SHP77 treated with DMSO at 0.1 percent for 48 hours (cell line): ENCODE results near the gene FRMD3.

Experiments used
- DNase-seq: peaks from one replicate; lab custom pipeline; 2025; lab: John Stamatoyannopoulos, UW

Gene FRMD3

DNA sequence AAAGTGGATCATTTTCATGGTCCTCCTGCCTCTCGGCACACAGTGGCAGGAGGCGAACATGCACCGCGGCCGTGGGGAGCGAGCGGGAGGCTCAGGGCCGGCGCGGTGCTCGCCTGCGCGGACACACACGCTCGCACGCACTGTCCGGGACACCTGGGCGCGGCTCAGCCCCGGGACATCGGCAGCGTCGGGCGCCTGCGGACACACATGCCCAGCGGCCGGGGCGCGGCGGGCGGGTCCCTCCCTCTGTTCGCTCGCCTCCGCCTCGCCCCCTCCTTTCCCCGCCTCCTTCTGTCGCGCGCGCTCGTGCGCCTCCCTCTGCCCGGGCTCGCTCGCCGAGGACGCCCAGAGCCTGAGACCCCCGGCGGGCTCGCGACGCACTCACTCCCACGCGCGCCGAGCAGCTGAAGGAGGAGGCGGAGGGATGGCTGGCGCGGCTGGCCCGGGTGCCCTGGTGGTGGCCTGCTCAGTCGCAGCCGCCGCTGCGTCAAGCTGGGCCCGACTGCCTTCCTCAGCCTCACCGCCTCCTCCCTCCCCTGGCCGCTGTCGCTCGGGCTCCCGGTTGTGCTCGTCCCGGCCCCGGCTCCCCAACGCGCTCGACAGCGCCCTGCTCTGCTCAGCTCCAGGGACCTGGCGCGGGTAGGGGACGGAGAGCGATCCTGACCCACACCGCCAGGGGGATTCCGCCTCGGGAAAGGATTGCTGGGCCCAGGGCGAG, at the start of gene FRMD3:
TSS of gene FRMD3 (minus strand) at position 230 of the 718 bp plus-strand sequence. CDS start at position 60, 170 bp downstream.
- no peak for DNase-seq

GRCh38 chr9:83584995-83585394, 46.8 kb upstream of the FRMD3 start:
- DNase-seq, result no peak

DNA sequence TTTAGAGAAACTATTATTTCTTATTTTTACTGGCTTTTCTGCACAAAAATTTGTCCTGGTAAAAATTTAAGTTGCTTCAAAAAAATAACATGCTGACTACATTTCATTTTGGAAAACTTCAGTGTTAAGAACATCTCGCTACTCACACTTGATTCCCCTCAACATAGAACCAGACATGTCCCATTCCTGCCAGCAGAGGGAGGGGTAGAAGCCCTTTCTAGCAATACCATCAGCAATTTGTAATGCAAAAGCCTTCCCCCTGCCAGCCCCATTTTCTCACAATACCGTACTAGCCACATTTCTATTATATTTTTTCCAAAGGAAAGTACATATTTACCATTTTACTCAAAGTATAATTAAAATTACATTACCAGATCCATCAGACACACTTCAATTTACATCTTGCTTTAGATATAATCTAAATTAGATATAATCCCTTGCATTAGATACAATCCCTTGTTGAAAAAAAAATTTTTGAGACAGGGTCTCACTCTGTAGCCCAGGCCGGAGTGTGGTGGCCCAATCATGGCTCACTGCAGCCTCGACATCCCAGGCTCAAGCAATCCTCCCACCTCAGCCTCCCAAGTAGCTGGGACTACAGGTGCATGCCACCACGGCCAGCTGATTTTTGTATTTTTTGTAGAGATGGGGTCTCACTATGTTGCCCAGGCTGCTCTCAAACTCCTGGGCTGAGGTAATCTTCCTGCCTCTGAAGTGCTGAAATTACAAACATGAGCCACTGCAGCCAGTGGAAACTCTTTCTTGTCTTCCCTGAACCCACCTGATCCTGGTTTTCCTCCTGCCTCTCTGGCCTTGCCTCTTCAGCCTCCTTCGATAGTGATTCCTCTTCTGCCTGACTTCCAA, 45.2 kb upstream of the FRMD3 start:
- DNase-seq, result no peak

GRCh38 chr9:83582029-83582428, 43.8 kb upstream of the FRMD3 start:
- no peak for DNase-seq

GRCh38 chr9:83574482-83574881, 36.3 kb upstream of the FRMD3 start:
- DNase-seq, result no peak

- DNase-seq, result no peak
These were observed 34.3 kb upstream of the FRMD3 start for GRCh38 chr9:83572524-83572923.

DNA sequence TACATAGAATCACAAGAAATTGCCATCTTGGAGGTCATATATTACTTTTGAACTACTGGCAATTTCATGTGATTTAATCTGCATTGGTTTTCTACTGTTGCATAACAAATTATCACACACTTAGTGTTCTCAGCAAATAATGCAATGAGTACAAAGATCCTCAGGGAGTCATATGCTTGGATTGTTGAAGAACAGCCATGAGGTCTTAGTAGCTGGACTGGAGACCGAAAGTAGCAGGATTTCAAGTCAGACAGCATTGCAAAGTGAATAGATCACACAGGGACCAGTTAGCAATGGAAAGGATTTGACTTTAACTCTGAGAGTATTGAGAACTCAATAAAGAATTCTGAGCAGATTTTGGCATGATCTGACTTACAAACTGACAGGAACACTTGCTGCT, 32.2 kb upstream of the FRMD3 start:
- DNase-seq, result no peak

DNA sequence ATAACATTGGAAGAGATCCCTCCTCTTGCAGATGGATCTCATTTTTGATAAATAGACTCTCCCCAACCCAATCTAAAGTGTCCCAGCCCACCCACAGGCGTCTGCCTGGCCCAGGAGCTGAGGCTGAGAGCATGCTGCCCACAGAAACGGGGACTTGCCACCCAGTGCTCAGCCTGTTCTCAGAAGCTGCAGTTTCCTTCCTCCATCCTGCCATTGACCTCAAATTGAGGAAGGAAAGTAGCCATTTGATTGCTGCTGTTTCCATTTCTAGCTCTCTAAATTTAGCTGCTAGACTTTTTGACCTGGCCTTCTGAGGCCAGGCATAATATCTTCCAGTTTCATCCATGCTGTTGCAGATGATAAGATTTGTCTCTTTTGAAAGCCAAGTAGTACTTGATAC, 31.1 kb upstream of the FRMD3 start:
- DNase-seq, result no peak

GRCh38 chr9:83563360-83563759, 25.2 kb upstream of the FRMD3 start:
- DNase-seq, result no peak

GRCh38 chr9:83560169-83560826, 22.1 kb upstream of the FRMD3 start:
- DNase-seq, result no peak

GRCh38 chr9:83557771-83558170, 19.6 kb upstream of the FRMD3 start:
- DNase-seq, result no peak

DNA sequence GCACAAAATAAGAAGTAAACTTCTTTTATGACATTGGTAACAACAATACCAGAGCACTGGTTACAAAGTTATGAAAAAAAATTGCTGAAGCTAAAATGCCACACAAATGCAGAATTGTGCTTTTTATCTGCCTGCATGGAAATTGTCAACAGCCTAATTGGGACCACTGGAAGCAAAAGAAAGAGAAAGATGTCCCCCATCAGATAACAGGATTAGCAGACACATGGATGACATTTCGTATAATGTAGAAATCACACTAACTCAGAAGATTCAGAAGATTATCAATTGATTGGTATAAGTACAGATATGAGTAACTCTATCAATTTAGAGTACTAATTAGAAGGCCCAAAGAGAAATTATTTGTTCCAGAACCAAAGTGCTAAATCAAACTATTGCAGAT, 19.1 kb upstream of the FRMD3 start:
- no peak for DNase-seq

DNA sequence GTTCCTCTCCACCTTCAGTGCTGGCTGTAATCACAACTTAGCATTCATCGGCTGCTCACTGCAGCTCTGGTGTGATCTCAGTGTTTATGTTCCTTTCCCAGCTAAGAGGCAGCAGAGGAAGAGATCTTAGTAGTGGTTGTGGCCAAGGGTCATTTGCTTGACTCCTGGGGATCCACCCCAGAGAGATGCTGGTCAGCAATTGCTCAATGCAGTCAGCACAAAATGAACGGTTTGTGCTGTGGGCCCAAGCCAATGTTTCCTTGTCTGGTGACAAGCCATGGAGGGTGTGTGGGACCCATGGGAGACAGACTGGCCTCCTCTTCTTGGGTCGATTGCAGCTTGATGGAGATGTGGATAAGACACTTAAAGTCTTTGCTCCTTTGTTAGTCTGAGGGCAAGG, 16.1 kb upstream of the FRMD3 start:
- no peak for DNase-seq

DNA sequence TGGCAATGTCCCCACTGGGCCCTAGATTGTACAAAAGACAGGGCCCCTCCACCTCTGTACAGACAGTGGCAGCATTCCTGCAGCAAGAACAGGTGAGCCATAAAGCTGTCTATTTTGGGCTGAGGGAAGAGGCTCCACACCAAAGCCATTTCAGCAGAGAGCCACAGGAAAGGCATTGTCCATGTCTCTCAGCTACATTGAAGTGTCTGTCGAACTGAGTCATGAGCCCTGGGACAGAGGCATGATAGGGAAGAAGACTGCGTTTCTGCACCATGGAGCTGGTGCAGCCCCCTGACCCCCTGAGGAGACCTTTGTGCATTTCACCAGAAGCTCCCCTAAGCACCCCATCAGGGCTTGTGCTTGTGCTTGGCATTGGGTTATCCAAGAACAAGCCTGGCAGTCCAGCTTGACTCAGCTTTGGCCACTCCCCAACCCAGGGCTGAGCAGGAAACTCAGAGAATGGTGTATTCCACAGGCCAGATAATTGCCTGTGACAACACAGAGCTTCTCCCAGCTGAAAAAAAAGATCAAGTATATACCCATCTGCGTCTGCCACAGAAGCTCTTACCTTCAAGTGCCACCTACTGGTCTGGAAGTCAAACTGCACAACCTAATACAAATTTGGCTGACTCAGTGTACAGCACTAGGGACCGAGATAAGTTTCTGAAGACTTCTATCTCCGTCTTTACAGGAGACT, 5.9 kb upstream of the FRMD3 start:
- DNase-seq, result peak; percentile 20

- DNase-seq, result peak; percentile 6
These were observed 663 bp upstream of the FRMD3 start for GRCh38 chr9:83538890-83539238.

GRCh38 chr9:83537331-83538171, 650 bp downstream of the FRMD3 start:
- DNase-seq, result no peak

DNA sequence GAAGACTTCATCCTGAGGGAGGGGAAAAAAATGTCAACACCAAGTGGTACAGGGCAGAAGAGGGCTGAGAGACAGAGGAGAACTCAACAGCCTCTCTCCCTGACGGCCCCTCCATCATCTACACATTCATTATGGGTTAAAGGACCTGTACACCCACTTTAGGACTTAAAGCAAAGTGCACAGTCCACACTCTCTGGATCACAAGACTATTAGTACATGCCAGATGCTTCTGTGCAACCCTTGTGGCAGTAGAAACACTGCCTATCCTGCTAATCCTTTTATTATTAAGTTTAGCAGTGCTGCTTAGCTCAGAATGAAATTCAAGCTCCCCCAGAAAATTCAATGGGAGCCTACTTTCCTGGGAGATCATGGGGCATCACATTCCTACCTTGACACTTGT, 1.9 kb downstream of the FRMD3 start:
- DNase-seq, result no peak

DNA sequence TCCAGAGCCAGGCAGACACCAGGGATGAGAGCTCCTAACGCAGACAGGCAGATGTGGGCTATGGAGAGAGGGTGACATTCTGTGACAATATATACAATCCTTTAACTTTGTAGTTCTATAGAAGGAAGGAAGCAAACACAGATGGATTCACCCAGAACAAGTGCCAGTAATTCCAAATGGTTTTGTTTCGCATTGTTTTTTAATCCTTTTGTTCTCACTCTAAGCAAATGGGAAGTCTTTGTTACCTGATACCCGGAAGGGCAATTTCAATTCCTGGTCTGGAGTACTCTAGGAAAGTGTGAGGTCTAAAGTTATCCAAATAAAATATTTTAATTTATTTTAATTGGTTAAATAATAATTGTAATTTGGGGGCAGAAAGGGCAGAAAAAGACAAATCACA, 2.5 kb downstream of the FRMD3 start:
- DNase-seq, result no peak

DNA sequence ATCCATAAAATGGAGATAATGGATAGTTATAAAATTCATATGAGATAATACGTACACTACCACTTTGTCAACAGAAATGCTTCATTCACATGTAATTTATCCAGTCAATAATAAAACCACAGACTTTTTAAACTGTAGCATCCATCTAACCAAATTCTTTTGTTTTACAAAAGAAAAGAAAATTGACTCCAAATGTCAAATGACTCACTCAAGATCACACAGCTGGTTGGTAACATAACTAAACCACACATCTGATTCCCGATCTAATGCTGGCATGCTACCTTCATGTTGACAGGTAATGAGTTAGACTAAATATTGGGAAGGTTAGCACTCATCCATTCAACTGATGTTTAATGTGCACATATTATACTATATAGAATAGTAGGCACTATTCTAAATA, 4.9 kb downstream of the FRMD3 start:
- no peak for DNase-seq

DNA sequence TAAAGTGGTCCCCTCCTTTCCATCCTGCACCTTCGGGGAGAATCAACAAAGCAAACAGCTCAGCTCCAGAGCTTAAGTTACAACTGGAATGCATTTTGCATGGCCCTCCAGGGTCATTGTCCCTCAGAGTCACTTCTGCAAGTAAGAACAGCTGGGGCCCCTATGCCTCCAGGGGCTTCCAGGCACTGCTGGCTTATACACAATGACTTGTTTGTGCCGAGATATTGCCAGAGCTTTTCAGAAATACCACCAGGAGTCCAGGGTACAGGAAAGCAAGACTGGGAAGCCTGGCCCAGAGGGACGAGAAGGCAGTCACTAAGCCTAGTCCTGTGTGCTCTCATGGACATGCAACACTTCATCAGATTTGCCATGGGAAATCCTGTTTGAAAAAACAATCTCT, 11.3 kb downstream of the FRMD3 start:
- no peak for DNase-seq

- no peak for DNase-seq
These were observed 12.0 kb downstream of the FRMD3 start for GRCh38 chr9:83526211-83526610.
